Suppressor macrophage treated with lipopolysaccharide for 4 hours (primary cell): Measurements from ENCODE around the gene ME1.
"Not testable (repeated sequence)": the region's sequence is repeated elsewhere in the genome, so short reads cannot be mapped to it uniquely, and the experiment has no call there.

Experiments used
- DNase-seq: peaks from one replicate; pipeline ENCODE4 v3.0.0-alpha.2; 2020

Gene ME1

GRCh38 chr6:83430611-83431544 is at the start of gene ME1:
Gene ME1 (minus strand): TSS chr6:83431051. CDS start chr6:83430954, 97 bp downstream.
- DNase-seq, result peak; percentile 92

GRCh38 chr6:83480470-83480869 is 49.6 kb upstream of the ME1 start:
- no peak for DNase-seq

DNA sequence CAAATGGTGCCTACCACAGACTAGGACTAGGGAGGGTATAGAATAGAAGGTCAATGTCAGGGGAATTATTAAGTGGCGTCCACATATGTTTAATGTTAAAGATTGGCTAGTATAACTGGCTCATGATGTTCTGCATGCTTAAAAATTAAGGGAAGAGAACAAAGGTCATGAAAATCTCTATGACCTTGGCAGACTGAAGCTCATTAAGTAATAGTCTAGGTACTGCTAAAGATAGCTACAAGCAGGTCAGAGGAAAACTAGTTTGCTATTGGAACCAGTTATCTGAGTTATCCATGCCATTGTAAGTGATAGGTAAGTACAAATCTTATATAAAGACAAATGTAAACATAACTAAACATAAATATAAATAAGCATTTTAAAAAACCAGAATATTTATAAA is 48.5 kb upstream of the ME1 start:
- DNase-seq, result no peak

- DNase-seq, result no peak
Measured at GRCh38 chr6:83476971-83477370, 46.1 kb upstream of the ME1 start.

DNA sequence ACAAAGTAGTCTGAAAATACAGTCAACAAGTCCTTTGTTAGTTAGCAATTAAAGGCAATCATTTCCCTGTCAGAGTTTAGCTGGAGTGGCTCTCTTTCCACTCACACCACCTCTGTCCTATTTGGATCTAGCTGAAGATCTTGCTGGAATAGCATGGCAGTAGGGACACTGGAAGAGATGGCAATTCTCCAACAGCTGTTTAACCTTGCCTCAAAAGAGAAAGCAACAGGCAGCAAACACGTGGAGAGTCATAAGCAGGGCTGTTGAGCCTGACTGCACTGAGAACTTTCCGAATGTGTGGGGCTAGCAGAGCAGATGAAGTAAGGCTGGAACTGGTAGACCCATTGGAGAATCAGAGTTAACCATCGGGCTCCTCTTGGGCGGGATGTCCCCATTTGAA is 43.5 kb upstream of the ME1 start:
- no peak for DNase-seq

DNA sequence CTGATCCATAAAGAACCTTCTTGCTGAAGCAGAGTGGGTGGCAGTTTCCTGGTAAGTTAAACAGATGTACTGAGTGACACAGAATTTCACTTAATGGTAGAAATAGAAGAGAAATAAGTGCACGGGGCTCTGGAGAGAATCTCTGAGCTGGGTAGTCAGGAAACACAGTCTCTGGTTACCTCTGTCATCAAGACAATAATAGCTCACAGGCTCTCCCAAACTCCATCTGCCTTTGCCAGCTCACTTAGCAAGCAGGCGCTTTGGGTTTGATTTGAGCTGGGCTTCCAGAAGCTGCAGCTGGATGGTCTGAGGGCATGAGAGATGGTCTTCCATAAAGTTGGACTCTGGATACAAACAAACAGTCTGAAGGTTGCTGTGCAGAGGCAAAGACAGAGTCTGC is 41.9 kb upstream of the ME1 start:
- DNase-seq, result no peak

GRCh38 chr6:83470587-83470986 is 39.7 kb upstream of the ME1 start:
- no peak for DNase-seq

- DNase-seq, result peak; percentile 14
Measured at GRCh38 chr6:83470001-83470400, 39.1 kb upstream of the ME1 start.

- peak; percentile 95 for DNase-seq
Measured at GRCh38 chr6:83467620-83468036, 36.8 kb upstream of the ME1 start.

DNA sequence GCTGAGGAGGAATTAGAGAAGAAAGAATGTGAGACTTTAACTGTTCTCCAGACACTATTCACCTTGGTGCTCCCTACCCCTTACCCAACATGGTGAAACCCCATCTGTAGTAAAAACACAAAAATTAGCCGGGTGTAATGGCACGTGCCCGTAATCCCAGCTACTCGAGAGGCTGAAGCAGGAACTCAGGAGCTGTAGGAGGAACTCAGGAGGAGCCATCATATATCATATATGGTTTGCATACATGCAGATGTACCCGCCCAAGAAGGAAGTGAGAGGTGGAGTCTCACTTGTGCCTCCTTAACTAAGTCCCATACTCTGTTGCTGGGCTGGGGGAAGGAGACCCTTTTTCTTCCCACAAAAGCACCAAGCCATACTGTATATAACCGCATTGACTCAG is 35.5 kb upstream of the ME1 start:
- no peak for DNase-seq

DNA sequence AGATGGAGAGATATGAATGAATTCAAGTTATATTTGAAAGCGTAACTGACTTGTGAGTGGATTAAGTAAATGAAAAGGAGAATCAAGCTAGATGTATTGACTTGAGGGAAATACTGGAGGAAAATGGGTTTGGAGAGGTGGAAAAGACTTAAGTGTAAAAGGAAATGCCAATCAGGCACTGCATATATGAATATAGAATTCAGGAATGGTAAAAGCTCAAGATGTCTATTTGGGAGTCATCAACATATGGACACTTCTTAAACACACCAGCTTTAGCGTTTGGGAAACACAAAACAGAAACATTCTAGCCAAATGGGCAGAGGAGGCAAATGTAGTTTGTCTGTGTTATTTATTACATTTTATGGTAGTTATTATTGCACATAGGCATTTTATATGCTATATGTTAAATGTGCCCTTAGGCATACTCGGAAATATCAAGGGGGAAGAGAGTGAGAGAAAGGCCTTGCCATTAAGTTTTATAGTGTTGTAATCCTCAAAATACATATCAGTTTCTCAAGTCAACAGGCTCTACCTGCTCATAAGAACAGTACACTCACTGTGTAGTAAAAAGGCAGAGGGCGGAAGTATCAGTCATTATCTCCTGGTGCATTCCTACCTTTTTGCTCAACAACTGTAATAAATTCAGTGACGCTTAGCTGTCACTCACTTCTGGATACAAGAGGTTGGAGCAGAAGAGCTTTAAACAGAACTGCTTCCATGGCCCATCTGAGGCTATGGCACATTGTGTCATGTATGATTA is 33.7 kb upstream of the ME1 start:
- no peak for DNase-seq

DNA sequence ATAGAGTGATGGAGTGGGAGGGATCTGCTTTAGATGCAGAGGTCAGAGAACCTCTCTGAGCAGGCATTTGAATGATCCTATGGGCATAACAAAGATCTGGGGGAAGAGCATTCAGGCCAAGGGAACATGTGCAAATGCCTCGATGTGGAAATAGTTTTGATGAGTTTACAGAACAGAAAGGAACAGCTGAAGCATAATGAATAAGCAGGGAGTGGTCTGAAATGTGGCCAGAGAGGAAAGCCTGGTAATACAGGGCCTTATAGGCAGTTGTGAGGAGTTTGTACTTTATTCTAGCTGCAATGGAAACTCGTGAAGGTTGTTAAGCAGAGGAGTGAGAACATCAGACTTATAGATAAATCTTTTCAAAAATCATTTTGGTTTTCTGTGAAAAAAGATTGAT is 33.0 kb upstream of the ME1 start:
- peak; percentile 84 for DNase-seq

GRCh38 chr6:83462524-83462923 is 31.7 kb upstream of the ME1 start:
- DNase-seq, result no peak

- DNase-seq, result no peak
Measured at GRCh38 chr6:83461438-83461837, 30.6 kb upstream of the ME1 start.

DNA sequence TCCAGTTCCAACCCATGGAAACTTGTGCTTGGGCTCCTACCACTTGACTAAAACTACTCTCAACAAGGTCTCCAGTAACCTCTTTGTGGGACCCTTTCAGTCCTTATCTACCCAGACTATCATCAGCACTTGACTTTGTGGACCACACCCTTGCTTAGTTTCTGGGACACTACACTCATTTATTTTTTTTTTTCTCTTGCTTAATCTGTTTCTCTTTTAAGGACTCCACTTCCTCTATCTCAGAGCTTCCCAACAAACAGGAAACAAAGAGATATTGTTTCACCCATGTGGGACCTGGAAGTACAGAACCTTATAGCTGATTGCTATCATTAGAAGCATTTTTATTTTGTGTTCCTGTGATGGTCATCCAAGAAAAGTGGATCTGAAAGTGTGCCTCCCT is 28.8 kb upstream of the ME1 start:
- peak; percentile 60 for DNase-seq

- DNase-seq, result not testable (repeated sequence)
Measured at GRCh38 chr6:83450015-83450414, 19.2 kb upstream of the ME1 start.

GRCh38 chr6:83444086-83444699 is 13.3 kb upstream of the ME1 start:
- peak; percentile 60 for DNase-seq

DNA sequence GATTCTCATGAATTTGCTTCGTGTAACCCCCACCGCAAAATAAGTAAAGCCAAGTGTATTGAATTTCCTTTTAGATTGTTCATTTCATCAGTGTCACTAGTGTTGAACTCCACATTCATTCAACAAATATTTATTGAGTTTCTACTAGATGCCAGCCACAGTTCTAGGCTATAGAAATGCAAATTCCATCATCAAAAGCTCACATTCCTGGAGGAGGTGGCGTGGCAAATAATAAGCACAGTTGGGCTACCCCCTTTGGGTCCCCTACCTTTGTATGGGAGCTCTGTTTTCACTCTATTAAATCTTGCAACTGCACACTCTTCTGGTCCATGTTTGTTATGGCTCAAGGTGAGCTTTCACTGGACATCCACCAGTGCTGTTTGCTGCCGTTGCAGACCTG is 12.7 kb upstream of the ME1 start:
- DNase-seq, result no peak

GRCh38 chr6:83442752-83443151 is 11.9 kb upstream of the ME1 start:
- DNase-seq, result peak; percentile 76

DNA sequence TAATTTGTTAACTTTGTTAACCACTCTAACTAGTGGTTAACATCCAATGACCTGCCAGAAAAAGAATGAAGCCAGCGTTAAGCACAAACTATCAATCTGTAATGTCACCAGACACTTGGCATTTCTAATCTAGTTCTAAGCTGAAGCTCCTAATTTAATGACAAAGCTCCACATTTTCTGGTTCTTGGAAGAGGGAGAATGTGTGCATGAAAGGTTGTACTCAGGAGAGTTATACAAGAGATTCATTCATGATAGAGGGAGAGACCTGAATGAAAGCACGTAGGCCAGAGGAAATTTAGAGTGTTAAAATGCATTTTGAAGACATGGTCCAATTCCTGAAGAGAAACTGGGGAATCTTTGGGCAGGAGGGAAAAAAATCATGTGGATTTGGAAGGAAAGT is 8.3 kb upstream of the ME1 start:
- no peak for DNase-seq

DNA sequence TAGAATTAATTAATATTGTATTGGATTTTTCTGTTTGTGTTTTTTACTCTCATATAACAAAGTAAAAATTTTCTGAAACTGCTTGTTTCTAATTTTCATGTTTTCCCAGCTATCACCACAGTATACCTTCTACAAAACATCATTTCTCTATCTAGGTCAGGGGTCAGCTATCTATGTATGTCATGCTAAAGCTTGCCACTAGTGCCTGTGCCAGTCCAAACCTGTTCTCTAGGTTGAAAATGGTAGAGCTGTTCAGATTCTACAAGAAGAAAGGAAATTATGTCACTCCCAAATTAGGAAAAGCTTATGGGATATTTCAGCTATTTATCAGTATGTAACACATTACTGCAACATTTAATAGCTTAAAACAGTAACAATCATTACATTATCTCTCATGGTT is 5.8 kb upstream of the ME1 start:
- no peak for DNase-seq

GRCh38 chr6:83433177-83433576 is 2.3 kb upstream of the ME1 start:
- peak; percentile 24 for DNase-seq

GRCh38 chr6:83432636-83433035 is 1.8 kb upstream of the ME1 start:
- no peak for DNase-seq
